ENCODE data around the gene ST3GAL3.

Gene ST3GAL3

DNA sequence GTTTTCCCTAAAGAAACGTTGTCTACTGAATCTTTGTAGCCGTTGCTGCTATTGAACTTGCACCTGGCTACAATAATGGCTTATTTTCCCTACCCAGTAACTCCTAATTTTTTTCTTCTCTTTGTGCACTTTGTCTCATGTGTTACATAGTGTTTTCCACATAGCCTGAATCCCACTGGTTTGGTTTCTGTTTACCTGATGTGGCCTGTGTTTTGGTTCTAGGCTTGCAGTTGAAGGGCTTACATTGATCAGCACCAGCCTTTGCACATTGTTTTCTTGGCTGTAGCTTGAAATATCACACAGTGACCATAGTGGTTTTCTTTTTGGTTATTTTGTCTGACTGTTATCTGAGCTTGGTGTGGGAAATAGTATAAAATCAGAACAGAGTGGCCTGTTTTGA, 29.5 kb downstream of the ST3GAL3 start:
- no peak overlapping the region for H3K4me3 ChIP-seq (ENCODE audit: low read depth, low read length)
- CTCF ChIA-PET = interaction anchor here (1.3 to 3.0 kb wide), 3 partner anchors 27 to 209 kb away, joined by 4 to 13 read pairs (median 6); partner anchors contain the start of gene IPO13
- TF ChIP-seq, protein P1, sequence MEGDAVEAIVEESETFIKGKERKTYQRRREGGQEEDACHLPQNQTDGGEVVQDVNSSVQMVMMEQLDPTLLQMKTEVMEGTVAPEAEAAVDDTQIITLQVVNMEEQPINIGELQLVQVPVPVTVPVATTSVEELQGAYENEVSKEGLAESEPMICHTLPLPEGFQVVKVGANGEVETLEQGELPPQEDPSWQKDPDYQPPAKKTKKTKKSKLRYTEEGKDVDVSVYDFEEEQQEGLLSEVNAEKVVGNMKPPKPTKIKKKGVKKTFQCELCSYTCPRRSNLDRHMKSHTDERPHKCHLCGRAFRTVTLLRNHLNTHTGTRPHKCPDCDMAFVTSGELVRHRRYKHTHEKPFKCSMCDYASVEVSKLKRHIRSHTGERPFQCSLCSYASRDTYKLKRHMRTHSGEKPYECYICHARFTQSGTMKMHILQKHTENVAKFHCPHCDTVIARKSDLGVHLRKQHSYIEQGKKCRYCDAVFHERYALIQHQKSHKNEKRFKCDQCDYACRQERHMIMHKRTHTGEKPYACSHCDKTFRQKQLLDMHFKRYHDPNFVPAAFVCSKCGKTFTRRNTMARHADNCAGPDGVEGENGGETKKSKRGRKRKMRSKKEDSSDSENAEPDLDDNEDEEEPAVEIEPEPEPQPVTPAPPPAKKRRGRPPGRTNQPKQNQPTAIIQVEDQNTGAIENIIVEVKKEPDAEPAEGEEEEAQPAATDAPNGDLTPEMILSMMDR (IDR thresholded peaks at IDR 0.05; ENCODE audit: insufficient read depth, low read length, missing control alignments) = no peak
- POLR2A ChIA-PET = no interaction called here
- DNase-seq (ENCODE audit: low read depth, low spot score) = no peak

- no peak for DNase-seq (ENCODE audit: low read depth, low spot score)
- TF ChIP-seq, protein P1 (IDR thresholded peaks at IDR 0.05; ENCODE audit: insufficient read depth, low read length, missing control alignments) = no peak
- no peak overlapping the region for H3K4me3 ChIP-seq (ENCODE audit: low read depth, low read length)
- ChIA-PET POLR2A (no interaction called here), CTCF (interaction anchor here (1.2 kb wide), 1 partner anchor 21 kb away, joined by 8 read pairs; no protein-coding TSS in a partner anchor)
These were observed 34.7 kb downstream of the ST3GAL3 start for GRCh38 chr1:43742026-43742425.

- TF ChIP-seq, protein P1 (IDR thresholded peaks at IDR 0.05; ENCODE audit: insufficient read depth, low read length, missing control alignments) = no peak
- POLR2A ChIA-PET = no interaction called here
- DNase-seq (ENCODE audit: low read depth, low spot score) = no peak
- CTCF ChIA-PET = interaction anchor here (0.8 kb wide), 1 partner anchor 192 kb away, joined by 4 read pairs; no protein-coding TSS in a partner anchor
- no peak overlapping the region for H3K4me3 ChIP-seq (ENCODE audit: low read depth, low read length)
These were observed 35.9 kb downstream of the ST3GAL3 start for GRCh38 chr1:43743206-43743605.

DNA sequence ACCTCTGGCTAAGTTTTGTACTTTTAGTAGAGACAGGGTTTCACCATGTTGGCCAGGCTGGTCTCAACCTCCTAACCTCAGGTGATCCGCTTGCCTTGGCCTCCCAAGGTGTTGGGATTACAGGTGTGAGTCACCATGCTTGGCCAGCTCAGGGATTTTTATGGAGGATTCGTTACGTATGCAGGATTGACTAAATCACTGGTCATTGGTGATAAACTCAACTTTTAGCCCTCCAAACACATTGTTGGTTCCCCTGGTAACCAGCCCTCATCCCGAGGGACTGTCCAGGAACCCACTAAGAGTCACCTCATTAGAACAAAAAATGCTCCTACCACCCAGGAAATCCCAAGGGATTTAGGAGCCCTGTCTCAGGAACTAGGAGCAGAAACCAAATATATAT, 40.4 kb downstream of the ST3GAL3 start:
- TF ChIP-seq, protein P1 (IDR thresholded peaks at IDR 0.05; ENCODE audit: insufficient read depth, low read length, missing control alignments) = no peak
- POLR2A ChIA-PET = no interaction called here
- no peak for DNase-seq (ENCODE audit: low read depth, low spot score)
- CTCF ChIA-PET = no interaction called here
- H3K4me3 ChIP-seq (ENCODE audit: low read depth, low read length) = no peak overlapping the region

DNA sequence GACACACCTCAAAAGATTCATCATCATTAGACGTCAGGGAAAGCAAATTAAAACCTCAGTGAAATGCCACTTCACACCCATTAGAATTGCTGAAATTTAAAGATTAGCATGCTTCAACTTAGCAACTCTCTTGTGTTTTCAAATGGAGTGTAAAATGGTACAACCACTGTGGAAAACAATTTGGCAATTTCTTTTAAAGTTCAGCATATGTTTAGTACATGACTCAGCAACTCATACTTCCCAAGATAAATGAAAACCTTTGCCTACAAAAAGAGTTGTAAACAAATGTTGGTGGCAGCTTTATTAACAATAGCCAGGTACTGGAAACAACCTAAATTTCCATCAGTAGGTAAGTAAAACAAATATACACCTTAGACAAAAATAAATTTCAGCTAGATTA, 42.7 kb downstream of the ST3GAL3 start:
- ChIA-PET POLR2A (no interaction called here), CTCF (interaction anchor here (1.2 to 25.9 kb wide), 3 partner anchors 10 to 184 kb away, joined by 3 to 1004 read pairs (median 3); partner anchors contain the start of gene ARTN)
- TF ChIP-seq, protein P1 (IDR thresholded peaks at IDR 0.05; ENCODE audit: insufficient read depth, low read length, missing control alignments) = no peak
- H3K4me3 ChIP-seq (ENCODE audit: low read depth, low read length) = no peak overlapping the region
- DNase-seq (ENCODE audit: low read depth, low spot score) = no peak

- ChIA-PET CTCF (interaction anchor here (0.9 to 25.9 kb wide), 4 partner anchors 10 to 181 kb away, joined by 3 to 1004 read pairs (median 12); partner anchors contain the start of gene ARTN), POLR2A (no interaction called here)
- DNase-seq (ENCODE audit: low read depth, low spot score) = no peak
- TF ChIP-seq, protein P1 (IDR thresholded peaks at IDR 0.05; ENCODE audit: insufficient read depth, low read length, missing control alignments) = no peak
- H3K4me3 ChIP-seq (ENCODE audit: low read depth, low read length) = no peak overlapping the region
These were observed 46.1 kb downstream of the ST3GAL3 start for GRCh38 chr1:43753422-43753821.

Measured in AG04449 (cell line).